ENCODE measurements around the gene RAD23A. TPM values are rescaled to one million over a fixed set of nuclear protein-coding genes. Genes with fewer than 3 reads are reported as not detected.
A peak's percentile ranks its signal among the peaks of the same experiment; 100 is the strongest.

Gene RAD23A
- total and polyA plus RNA-seq, 2 donors (not counting 3 experiments of a cell fraction or from before 2014, with no cell fraction given), result 66.9 to 102 TPM

DNA sequence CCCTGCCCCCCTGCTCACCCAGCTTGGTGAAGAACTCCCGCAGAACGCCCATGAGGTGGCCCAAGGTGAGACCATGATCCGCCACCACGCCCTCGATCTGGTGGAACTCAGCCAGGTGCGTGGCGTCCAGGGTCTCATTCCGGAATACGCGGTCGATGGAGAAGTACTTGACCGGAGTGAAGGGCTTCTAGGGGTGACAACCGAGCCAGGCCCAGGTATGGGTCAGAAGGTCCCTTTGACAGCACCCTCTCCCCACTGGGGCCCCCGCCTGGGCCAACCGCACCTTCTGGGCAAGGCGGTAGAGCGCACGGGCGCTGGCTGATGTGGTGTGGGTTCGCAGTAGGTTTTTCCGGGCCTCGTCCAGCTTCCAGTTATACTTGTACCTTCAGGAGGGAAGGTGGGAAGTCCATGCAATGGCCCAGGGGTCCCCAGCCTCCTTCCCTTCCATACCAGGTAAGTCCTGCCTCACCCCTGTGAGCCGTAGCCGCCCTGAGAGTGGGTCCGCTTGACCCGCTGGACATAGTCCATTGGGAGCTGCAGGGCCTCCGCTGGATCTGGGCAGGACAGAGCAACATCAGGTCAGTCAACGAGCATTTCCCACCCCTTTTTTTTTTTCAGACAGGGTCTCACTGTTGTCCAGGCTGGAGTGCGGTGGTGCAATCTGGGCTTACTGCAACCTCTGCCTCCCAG is 20.9 kb upstream of the RAD23A start:
- FAIRE-seq, result no peak
- TF ChIP-seq EZH2 (IDR thresholded peaks at IDR 0.05; ENCODE audit: borderline replicate concordance, low read depth, low read length, severe bottlenecking) (no peak), POLR2AphosphoS5 (IDR thresholded peaks at IDR 0.05; ENCODE audit: insufficient read depth, low read depth, low read length) (no peak), CTCF (IDR thresholded peaks at IDR 0.05; ENCODE audit: extremely low read depth in 1 of 2, insufficient read depth in 1 of 2, low read depth in 1 of 2, low read length in 2 of 2) (no peak), MYC (IDR thresholded peaks at IDR 0.05; ENCODE audit: low read depth, low read length) (no peak), GATA2 (IDR thresholded peaks at IDR 0.05; ENCODE audit: insufficient read depth, insufficient read length, low read depth, low read length) (no peak), JUN (IDR thresholded peaks at IDR 0.05; ENCODE audit: borderline replicate concordance, insufficient read depth, insufficient read length, low read depth) (no peak)
- TF ChIP-seq, protein P1, sequence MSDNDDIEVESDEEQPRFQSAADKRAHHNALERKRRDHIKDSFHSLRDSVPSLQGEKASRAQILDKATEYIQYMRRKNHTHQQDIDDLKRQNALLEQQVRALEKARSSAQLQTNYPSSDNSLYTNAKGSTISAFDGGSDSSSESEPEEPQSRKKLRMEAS (IDR thresholded peaks at IDR 0.05; ENCODE audit: insufficient read depth, insufficient read length), result no peak
- POLR2A ChIA-PET, result no interaction called here

More for the DNA sequence above, 20.9 kb upstream of the RAD23A start:
- H3K9me3 ChIP-seq (replicated peaks; ENCODE audit: control insufficient read depth, insufficient read depth, low read length), result no peaks in the 10 kb centered on the region
- H3K4me2 ChIP-seq (ENCODE audit: insufficient read depth, low read length), result no peak overlapping the region
- H3K4me1 ChIP-seq (ENCODE audit: control insufficient read depth, extremely low read depth, insufficient read depth, low read length), result no peaks in the 10 kb centered on the region
- H3K79me2 ChIP-seq (ENCODE audit: control insufficient read depth, insufficient read depth, low read length), result no peaks in the 10 kb centered on the region
- no peak for DNase-seq (ENCODE audit: low read depth, low spot score)
- intact Hi-C loops (cut with micrococcal nuclease) (no loop called here), dilution Hi-C loops (cut with MboI; ENCODE audit: extremely low pct_ligation_motif_present, low sequenced_read_pairs) (no loop called here)
- H3K9me1 ChIP-seq (replicated peaks; ENCODE audit: control insufficient read depth, extremely low read depth, insufficient read depth, low read length), result no peaks in the 10 kb centered on the region
- no peak overlapping the region for H3K9ac ChIP-seq (replicated peaks; ENCODE audit: extremely low read depth, insufficient read depth, low read length)
- peaks cover 18 to 43% of the 10 kb centered on the region in 2 experiments for H3K36me3 ChIP-seq (ENCODE audit: control insufficient read depth in 2 of 2, extremely low read depth in 1 of 2, insufficient read depth in 2 of 2, low read length in 2 of 2)
- TSS peak; percentile 3 for BruUV-seq (replicated peaks)
- no peak overlapping the region for H3K27ac ChIP-seq (ENCODE audit: insufficient read depth, low read depth, low read length)
- no peak overlapping the region for H3K4me3 ChIP-seq (replicated peaks in 1 of 3; ENCODE audit: insufficient read depth in 1 of 3, low read depth in 1 of 3, low read length in 3 of 3)
- no peak overlapping the region for H2AFZ ChIP-seq (ENCODE audit: low read depth, low read length)
- CTCF ChIA-PET, result no interaction called here
- no peaks in the 10 kb centered on the region for H4K20me1 ChIP-seq (replicated peaks; ENCODE audit: control insufficient read depth, extremely low read depth, insufficient read depth, low read length)
- H3K27me3 ChIP-seq (ENCODE audit: control insufficient read depth in 2 of 2, insufficient read depth in 2 of 2, low read length in 2 of 2), result no peaks in the 10 kb centered on the region
